Hippocampal formation (tissue), 2 donors: ENCODE results near the gene B3GALT5.

Experiments used
- DNase-seq, 2 donors: peaks; one replicate each; lab custom pipeline; 2025; lab: John Stamatoyannopoulos, UW

Gene B3GALT5

GRCh38 chr21:39604951-39605350 lies 7.8 kb upstream of the B3GALT5 start:
- DNase-seq = no peak

DNA sequence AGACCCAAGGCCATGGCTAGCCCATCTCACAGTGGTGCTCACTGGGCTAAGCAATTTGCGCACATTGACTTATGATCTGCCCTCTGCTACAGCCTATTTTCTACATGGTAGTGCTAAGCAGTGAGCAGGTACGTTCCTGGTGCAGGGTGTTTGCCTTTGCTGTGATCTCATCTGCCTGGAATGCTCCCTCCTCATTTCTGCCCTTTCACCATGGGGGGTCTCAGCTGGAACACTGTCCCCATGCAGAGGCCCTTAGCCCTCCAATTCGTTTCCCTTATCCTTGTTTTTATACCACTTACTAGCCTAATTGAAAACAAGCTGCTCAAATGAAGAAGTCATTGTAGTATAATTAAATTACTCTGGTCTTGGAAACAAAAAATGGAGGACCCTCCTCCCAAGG lies 2.0 kb upstream of the B3GALT5 start:
- DNase-seq = no peak

- DNase-seq = no peak
These were observed 1.1 kb upstream of the B3GALT5 start for GRCh38 chr21:39611551-39612190.

DNA sequence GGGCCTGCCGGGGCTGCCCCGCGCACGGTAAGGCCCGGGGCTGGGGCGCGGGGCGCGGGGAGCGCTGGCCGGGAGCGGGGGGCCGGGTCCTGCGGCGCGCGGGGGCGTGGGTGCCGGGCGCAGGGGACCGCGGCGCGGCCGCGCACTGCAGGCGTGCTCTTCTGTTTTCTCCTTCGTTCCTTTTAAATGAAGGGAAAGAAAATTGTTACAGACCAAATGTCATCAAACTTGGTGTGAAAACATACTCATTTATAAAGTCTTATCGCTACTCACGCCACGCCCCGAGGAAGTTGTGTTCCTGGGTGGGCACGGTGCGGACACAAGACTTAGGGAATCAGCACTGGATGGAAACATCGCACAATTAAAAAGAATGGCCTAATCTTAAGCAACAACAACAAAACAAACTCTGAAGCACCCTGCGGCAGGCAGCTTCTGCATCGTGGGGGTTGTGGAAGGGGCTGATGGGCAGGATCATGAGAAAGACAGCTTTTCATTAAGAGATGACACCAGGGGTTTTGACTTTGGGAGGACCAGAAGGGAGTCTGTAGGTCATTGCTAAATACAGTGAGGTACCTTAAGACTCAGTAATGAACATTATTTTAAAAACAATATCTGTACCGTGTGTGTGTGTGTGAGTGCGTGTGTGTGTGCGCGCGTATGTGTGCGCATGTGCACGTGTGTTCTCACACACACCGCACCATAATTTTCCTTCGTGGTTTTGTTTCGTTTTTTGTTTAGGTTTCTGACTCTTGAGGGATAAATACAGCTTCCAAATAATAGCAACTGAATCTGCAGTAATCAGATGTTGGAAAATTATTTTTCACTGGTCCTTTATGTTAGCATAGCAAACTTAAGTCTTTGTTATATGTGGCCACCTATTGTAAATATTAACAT lies 548 bp downstream of the B3GALT5 start:
- no peak for DNase-seq

GRCh38 chr21:39616211-39616772 lies 3.6 kb downstream of the B3GALT5 start:
- no peak for DNase-seq

DNA sequence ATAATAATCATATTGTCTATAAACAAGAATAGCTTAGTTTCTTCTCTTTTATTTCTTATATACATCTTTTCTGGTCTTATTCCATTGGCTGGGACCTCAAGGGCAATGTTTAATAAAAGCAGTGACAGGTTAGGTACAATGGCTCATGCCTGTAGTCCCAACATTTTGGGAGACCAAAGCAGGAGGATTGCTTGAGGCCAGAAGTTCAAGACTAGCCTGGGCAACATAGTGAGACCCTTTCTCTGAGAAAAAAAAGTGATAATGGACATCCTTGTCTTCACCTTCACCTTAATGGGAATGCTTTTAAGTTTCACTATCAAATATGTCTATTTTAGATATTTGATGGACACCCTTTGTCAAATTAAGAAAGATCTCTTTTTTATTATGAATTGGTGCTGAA lies 8.1 kb downstream of the B3GALT5 start:
- no peak for DNase-seq

- DNase-seq = no peak
These were observed 12.6 kb downstream of the B3GALT5 start for GRCh38 chr21:39625211-39625895.

DNA sequence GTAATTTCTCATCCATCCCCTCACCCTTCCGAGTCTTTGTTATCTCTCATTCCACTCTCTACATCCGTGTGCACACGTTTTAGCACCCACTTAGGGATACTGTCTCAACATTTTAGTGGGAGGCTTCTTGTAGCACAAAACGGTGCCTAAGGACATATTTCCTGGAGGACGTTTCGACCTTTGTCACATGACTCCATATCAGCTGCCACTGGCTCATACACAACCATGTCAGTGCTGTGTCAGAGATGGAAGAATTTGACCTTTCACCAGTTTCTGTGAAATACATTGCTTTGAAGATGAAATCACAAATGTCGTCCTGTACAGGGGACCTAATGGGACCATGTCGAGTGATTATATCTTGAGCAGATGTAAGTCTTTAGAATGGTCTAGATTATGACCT lies 15.6 kb downstream of the B3GALT5 start:
- DNase-seq = no peak

GRCh38 chr21:39630191-39630591 lies 17.5 kb downstream of the B3GALT5 start:
- no peak for DNase-seq

DNA sequence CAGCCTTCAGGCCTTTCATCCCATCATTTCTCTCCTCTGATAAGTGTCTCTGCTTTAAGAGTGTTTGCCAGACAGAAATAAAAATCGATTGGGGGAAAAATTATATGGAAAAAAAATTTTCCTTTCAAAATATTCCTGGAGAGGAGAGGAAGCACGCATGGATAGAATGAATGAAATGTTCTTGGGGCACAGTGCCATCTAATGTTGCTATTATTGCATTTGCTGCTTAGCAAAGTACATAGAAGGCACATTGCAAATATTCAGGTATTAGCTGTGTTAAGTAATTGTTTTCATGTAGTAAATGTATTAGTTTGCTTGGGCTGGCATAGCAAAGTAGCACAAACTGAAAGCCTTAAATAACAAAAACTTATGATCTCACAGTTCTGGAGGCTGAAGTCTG lies 18.1 kb downstream of the B3GALT5 start:
- no peak for DNase-seq

GRCh38 chr21:39631842-39632562 lies 19.3 kb downstream of the B3GALT5 start:
- no peak for DNase-seq

GRCh38 chr21:39632796-39633442 lies 20.2 kb downstream of the B3GALT5 start:
- no peak for DNase-seq

GRCh38 chr21:39633770-39634181 lies 21.0 kb downstream of the B3GALT5 start:
- DNase-seq = no peak

GRCh38 chr21:39634507-39634906 lies 21.8 kb downstream of the B3GALT5 start:
- DNase-seq = no peak

- DNase-seq = no peak
These were observed 24.6 kb downstream of the B3GALT5 start for GRCh38 chr21:39637197-39637970.

GRCh38 chr21:39637971-39638240 lies 25.2 kb downstream of the B3GALT5 start:
- DNase-seq = no peak

GRCh38 chr21:39638281-39638680 lies 25.5 kb downstream of the B3GALT5 start:
- DNase-seq = no peak

GRCh38 chr21:39640754-39641153 lies 28.0 kb downstream of the B3GALT5 start:
- DNase-seq = no peak

- DNase-seq = no peak
These were observed 29.2 kb downstream of the B3GALT5 start for GRCh38 chr21:39641827-39642450.

DNA sequence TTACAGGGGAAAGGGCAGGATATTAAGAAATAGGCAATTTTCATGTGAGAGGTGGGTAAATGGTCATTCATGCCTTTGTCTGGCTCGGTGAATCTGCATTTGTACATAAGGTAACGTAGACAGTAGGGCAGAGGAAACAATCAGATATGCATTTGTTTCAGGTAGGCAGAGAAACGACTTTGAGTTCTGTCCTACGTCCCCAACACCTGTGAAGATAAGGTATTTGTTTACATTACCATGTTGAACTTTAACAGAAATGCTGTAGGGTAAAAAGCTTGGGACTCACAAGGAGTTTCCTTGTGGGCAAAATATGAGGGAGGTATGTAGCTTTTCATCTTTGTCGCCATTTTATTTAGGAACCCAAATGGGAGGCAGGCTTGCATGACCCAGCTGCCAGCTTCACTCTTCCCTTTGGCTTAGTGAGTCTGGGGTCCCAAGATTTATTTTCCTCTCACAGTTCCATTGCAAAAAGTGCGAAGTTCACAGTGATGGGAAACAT lies 31.4 kb downstream of the B3GALT5 start:
- no peak for DNase-seq
